GM10266 (cell line): ENCODE results near the gene SH3RF1.

Source experiments
- DNase-seq: peaks from one replicate; pipeline ENCODE4 v3.0.0; 2012; ENCODE audit errors: extremely low spot score
- CTCF ChIP-seq: IDR thresholded peaks from 2 replicates; pipeline ENCODE4 v1.5.1; 2012; ENCODE audit warnings: mild to moderate bottlenecking, low read depth; ENCODE audit not compliant: control insufficient read depth, insufficient read depth; ENCODE audit errors: missing control alignments

Gene SH3RF1

DNA sequence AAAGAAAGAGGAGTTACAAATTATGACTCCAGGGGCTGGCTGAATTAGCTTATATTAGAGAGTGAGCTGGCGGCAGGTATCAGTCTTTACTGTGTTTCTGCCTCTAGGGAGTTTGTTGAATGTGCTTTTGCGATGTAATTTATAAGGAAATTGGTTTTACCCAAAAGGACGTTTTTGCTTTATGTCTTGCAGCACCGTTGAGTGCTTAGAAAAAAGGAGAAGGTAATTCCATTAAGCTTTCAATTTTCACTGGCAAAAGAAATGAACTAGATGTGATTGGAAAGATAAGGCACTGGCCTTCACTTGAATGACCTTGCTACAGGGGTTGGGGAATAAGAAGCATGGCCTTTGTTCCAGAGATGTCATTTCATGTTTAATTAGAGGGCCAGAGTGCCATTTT is 185.8 kb downstream of the SH3RF1 start:
- no peak for TF ChIP-seq CTCF
- DNase-seq = no peak

- DNase-seq = no peak
- no peak for TF ChIP-seq CTCF
These were observed 189.8 kb downstream of the SH3RF1 start for GRCh38 chr4:169080981-169081380.

- DNase-seq = peak; percentile 44
- no peak for TF ChIP-seq CTCF
These were observed 190.6 kb downstream of the SH3RF1 start for GRCh38 chr4:169079942-169080827.

GRCh38 chr4:169074117-169074516 is 196.6 kb downstream of the SH3RF1 start:
- no peak for TF ChIP-seq CTCF
- no peak for DNase-seq

DNA sequence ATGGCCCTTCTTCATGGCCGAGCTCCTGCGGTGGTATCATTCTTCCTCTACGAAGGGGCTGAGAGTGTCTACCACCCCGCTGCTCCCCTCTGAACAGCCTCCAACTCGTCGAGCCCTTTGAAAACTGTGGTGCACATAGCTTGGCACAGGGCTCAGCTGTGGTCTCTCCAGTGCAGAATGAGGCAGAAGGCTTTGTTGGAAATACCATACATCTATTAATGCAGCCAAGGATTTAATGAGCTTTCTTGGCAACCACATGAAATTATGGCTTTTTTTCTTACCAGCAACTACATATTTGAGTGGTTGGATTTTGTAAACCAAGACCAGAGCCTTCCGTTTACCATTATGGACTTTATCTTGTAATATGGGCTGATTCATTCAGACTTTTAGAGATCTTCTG is 199.0 kb downstream of the SH3RF1 start:
- no peak for TF ChIP-seq CTCF
- DNase-seq = no peak

- DNase-seq = no peak
- no peak for TF ChIP-seq CTCF
These were observed 199.9 kb downstream of the SH3RF1 start for GRCh38 chr4:169070895-169071218.

DNA sequence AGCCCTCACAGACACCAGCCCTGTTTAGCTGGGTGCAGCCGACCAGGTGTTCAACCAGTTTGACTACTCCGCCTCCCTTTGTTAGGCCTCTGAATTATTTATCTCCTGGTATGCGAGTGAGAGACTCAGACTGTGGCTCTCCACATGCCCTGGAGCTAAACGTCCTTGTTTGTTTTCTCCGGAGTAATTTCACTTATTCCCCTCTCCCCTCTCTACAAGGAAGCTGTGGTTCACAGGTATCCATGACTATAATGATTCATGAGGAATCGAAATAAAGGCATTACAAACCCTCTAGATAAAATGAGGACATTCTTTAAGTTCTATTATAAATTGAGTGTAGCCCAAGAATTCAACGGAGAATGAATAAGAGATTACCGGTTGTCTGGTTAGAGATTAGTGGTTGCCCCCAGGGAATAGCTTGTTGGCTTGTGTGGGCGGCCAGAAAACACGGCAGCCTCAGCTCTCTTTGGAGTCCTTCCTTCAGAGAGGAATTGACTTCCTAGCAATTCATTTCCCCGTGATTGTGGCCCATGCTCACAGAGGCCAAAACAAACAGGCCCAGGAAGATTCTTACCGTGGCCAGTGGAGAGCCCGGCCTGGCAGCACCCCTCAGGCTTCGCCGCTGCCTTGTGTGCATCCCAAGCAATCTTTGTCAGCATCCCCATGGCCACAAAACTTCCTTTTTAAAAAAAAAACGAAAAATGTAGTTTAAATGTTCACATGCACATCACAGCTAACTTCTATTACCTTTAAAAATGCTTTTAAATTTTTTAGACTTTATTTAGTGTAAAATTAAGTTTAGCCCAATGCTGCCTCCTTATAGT is 200.5 kb downstream of the SH3RF1 start:
- no peak for TF ChIP-seq CTCF
- no peak for DNase-seq
